Lower lobe of right lung (tissue), 2 donors: ENCODE data around the gene HRH2. TPM values are rescaled to one million over a fixed set of nuclear protein-coding genes. Genes with fewer than 3 reads are reported as not detected.

Source experiments
- ATAC-seq, 2 donors: fragments of 200-7000 bp; cut with Tn5 transposase; one replicate each; pipeline ENCODE4 v1.9.1; 2020 to 2022; ENCODE audit warnings: mild to moderate bottlenecking in 2 of 2, moderate library complexity in 2 of 2
- DNase-seq: peaks from one replicate; pipeline ENCODE4 v3.0.0-alpha.2; 2020
- H3K27ac ChIP-seq: fragments of 200-600 bp; one replicate; pipeline ENCODE4 v1.8.0; 2022
- H3K27me3 ChIP-seq: fragments of 200-600 bp; one replicate; pipeline ENCODE4 v1.8.0; 2022; ENCODE audit warnings: low read depth
- H3K36me3 ChIP-seq: fragments of 200-600 bp; one replicate; pipeline ENCODE4 v1.8.0; 2022; ENCODE audit warnings: mild to moderate bottlenecking
- H3K4me1 ChIP-seq: fragments of 200-600 bp; one replicate; pipeline ENCODE4 v1.8.0; 2022
- H3K4me3 ChIP-seq: fragments of 200-600 bp; one replicate; pipeline ENCODE4 v1.8.0; 2022; ENCODE audit warnings: mild to moderate bottlenecking
- H3K9me3 ChIP-seq: fragments of 200-600 bp; one replicate; pipeline ENCODE4 v1.8.0; 2022
- intact Hi-C: fragments of 100-400 bp; cut with DNase I; formaldehyde crosslinking; loops from one replicate; pipeline ENCODE4 v1.11.0; 2022
- total RNA-seq: library from RNA; stranded (reverse); fragmentation: NEBNext Ultra II Directional; extraction: Animal tissue kit (Norgen Biotek cat#: 25700); gene quantifications from one replicate; pipeline ENCODE4 v1.2.1, GENCODE V29; 2021
- TF ChIP-seq, protein P1 (sequence below): fragments of 200-600 bp; IDR thresholded peaks from one replicate; pipeline ENCODE4 v1.8.0; 2022; ENCODE audit warnings: antibody characterized with exemption, mild to moderate bottlenecking
- donor health status: DM: no; HTN: yes; CAD: no; lungs with severe emphysema.

Gene HRH2
- total RNA-seq, 1 donor from 2014 or later: 9.6 TPM

DNA sequence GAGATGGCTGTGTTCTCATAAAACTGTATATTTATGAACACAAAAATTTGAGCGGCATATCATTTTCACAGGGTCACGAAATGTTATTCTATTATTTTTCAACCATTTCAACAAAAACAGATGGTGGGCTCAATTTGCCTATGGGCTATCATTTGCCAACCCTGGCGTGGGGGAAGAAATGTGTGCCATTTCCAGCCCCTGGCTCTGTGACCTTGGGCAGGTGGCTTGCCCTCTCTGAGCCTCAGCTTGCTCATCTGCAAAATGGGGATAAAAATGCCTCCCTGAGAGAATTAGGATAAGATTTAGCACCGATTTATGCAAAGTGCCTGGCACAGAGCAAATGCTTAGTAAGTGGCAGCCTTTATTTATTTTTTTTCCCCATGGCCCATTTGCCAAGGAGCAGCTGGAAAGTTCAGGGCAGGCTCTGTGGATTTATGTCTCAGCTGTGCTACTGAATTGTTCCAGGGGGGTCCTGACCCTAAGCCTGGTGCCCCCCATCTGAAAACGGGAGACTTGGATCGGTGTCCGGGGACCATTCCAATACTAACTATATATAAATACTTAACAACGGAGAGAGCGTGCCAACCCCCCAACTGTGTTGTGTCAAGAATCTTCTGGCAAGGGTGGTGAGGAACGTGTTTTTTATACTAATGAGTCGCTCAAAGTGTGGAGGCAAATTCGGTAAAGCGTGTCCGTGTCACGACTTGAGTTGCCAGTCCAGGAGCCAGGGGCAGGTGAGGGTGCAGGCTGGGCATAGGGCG, 34.5 kb downstream of the HRH2 start:
- no peak overlapping the region for H3K27ac ChIP-seq
- intact Hi-C loops: no loop called here
- peaks cover 39% of the 10 kb centered on the region for H3K4me1 ChIP-seq

DNA sequence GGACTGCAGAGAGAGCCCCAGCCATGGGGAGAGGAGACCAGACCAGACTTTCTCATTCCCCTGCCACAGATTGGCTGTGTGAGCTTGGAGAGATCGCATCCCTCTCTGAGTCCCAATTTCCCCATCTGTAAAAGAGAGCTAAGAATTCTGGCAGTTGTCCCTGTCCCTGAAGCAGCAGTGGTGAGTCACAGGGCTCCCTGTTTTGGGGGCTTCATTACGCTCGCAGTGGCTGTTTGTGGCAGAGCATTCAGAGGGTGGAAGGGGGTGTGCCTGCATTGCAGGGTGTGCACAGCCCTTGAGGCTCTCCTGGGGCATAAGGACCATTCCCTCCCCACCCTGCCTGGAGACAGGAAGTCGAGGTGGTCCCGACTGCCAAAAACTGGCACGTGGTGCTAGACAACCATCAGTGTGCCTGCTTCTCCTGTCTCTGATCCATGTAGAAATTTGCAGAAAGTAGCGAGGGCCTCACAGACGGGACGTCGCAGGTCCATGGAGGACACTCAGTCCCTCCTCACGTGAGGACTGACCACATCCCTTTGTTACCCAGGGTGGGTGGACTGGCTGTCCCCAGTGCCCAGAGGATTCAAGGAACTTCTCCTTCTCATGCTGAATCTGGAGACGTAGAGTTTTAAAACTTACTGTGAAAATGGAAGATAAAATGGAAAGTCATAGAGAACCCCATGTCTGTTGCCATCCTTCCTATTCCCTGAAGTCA, 35.3 kb downstream of the HRH2 start:
- ATAC-seq (no peak), DNase-seq (no peak)
- intact Hi-C loops: no loop called here
- Histone ChIP-seq H3K27ac (no peak overlapping the region), H3K27me3 (peaks cover 19% of the 10 kb centered on the region), H3K4me3 (no peak overlapping the region), H3K9me3 (no peaks in the 10 kb centered on the region), H3K4me1 (peaks cover 39% of the 10 kb centered on the region), H3K36me3 (no peaks in the 10 kb centered on the region)
- TF ChIP-seq, protein P1, sequence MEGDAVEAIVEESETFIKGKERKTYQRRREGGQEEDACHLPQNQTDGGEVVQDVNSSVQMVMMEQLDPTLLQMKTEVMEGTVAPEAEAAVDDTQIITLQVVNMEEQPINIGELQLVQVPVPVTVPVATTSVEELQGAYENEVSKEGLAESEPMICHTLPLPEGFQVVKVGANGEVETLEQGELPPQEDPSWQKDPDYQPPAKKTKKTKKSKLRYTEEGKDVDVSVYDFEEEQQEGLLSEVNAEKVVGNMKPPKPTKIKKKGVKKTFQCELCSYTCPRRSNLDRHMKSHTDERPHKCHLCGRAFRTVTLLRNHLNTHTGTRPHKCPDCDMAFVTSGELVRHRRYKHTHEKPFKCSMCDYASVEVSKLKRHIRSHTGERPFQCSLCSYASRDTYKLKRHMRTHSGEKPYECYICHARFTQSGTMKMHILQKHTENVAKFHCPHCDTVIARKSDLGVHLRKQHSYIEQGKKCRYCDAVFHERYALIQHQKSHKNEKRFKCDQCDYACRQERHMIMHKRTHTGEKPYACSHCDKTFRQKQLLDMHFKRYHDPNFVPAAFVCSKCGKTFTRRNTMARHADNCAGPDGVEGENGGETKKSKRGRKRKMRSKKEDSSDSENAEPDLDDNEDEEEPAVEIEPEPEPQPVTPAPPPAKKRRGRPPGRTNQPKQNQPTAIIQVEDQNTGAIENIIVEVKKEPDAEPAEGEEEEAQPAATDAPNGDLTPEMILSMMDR: no peak

More for the DNA sequence above, 34.5 kb downstream of the HRH2 start:
- Histone ChIP-seq H3K27me3 (peaks cover 19% of the 10 kb centered on the region), H3K4me3 (no peak overlapping the region), H3K36me3 (no peaks in the 10 kb centered on the region), H3K9me3 (no peaks in the 10 kb centered on the region)
- no peak for ATAC-seq
- DNase-seq: no peak
- TF ChIP-seq, protein P1: no peak

DNA sequence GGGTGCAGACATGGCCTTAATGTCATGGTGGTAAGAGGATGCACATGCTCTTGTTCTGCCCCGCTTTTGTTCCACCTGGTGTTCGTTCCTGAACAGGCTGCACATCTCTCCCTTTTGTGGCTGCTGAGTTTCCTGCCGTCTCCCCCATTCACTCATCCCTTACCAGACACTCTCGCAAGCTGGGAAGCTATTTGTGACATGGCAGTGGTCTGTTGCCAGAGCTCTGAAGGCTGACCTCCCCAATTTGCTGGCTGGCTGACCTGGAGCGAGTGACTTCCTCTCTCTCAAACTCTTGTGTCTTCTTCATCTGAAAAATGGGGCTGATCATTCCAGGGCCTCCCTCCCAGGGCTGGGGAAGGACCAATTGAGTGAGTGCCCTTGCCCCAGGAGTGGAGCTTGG, 35.9 kb downstream of the HRH2 start:
- Histone ChIP-seq H3K27me3 (peaks cover 13% of the 10 kb centered on the region), H3K4me3 (no peak overlapping the region), H3K9me3 (no peaks in the 10 kb centered on the region), H3K4me1 (peaks cover 37% of the 10 kb centered on the region), H3K27ac (no peak overlapping the region), H3K36me3 (no peaks in the 10 kb centered on the region)
- DNase-seq: no peak
- no peak for ATAC-seq
- TF ChIP-seq, protein P1: no peak
- intact Hi-C loops: no loop called here

GRCh38 chr5:175694371-175695160, 36.7 kb downstream of the HRH2 start:
- peaks cover 29% of the 10 kb centered on the region for H3K4me1 ChIP-seq
- H3K4me3 ChIP-seq: no peak overlapping the region
- intact Hi-C loops: no loop called here
- ATAC-seq: no peak
- TF ChIP-seq, protein P1: no peak
- H3K27me3 ChIP-seq: peaks cover 10% of the 10 kb centered on the region
- H3K36me3 ChIP-seq: no peaks in the 10 kb centered on the region
- no peak for DNase-seq
- H3K27ac ChIP-seq: no peak overlapping the region
- H3K9me3 ChIP-seq: no peaks in the 10 kb centered on the region
